Ecto neural progenitor cell (in vitro differentiated cells): ENCODE results near the gene MYO1C.
"Not testable (repeated sequence)": the region's sequence is repeated elsewhere in the genome, so short reads cannot be mapped to it uniquely, and the experiment has no call there.

Source experiments
- DNase-seq: peaks from one replicate; pipeline ENCODE4 v3.0.0-alpha.2; 2018; ENCODE audit warnings: low spot score

Gene MYO1C

GRCh38 chr17:1492249-1493206 is at the start of gene MYO1C:
MYO1C (minus strand) TSS chr17:1492686; CDS start chr17:1492487, 199 bp downstream.
- peak; percentile 69 for DNase-seq

- DNase-seq = no peak
Observed at GRCh38 chr17:1541367-1541904, 49.0 kb upstream of the MYO1C start.

GRCh38 chr17:1539811-1540210 is 47.3 kb upstream of the MYO1C start:
- no peak for DNase-seq

- DNase-seq = no peak
Observed at GRCh38 chr17:1535737-1536136, 43.3 kb upstream of the MYO1C start.

- DNase-seq = no peak
Observed at GRCh38 chr17:1533661-1534325, 41.3 kb upstream of the MYO1C start.

GRCh38 chr17:1532836-1533602 is 40.5 kb upstream of the MYO1C start:
- DNase-seq = peak; percentile 73

GRCh38 chr17:1529863-1530262 is 37.4 kb upstream of the MYO1C start:
- DNase-seq = no peak

- DNase-seq = not testable (repeated sequence)
Observed at GRCh38 chr17:1526876-1527275, 34.4 kb upstream of the MYO1C start.

- no peak for DNase-seq
Observed at GRCh38 chr17:1522626-1523025, 30.1 kb upstream of the MYO1C start.

- no peak for DNase-seq
Observed at GRCh38 chr17:1521086-1521640, 28.7 kb upstream of the MYO1C start.

- no peak for DNase-seq
Observed at GRCh38 chr17:1519678-1520077, 27.2 kb upstream of the MYO1C start.

- DNase-seq = no peak
Observed at GRCh38 chr17:1518410-1518809, 25.9 kb upstream of the MYO1C start.

GRCh38 chr17:1516388-1517161 is 24.1 kb upstream of the MYO1C start, which contains the start of gene INPP5K:
INPP5K (minus strand) TSS chr17:1516612; CDS start chr17:1516499, 113 bp downstream.
- peak; percentile 99 for DNase-seq

GRCh38 chr17:1515640-1516387 is 23.3 kb upstream of the MYO1C start:
- peak; percentile 73 for DNase-seq

GRCh38 chr17:1512351-1512750 is 19.9 kb upstream of the MYO1C start:
- DNase-seq = no peak

- no peak for DNase-seq
Observed at GRCh38 chr17:1511756-1512321, 19.4 kb upstream of the MYO1C start.

GRCh38 chr17:1511290-1511689 is 18.8 kb upstream of the MYO1C start:
- DNase-seq = no peak

- no peak for DNase-seq
Observed at GRCh38 chr17:1509290-1509881, 16.9 kb upstream of the MYO1C start.

GRCh38 chr17:1508709-1509108 is 16.2 kb upstream of the MYO1C start:
- DNase-seq = not testable (repeated sequence)
